ENCODE data around the gene ZMIZ1. TPM values are rescaled to one million over a fixed set of nuclear protein-coding genes. Genes with fewer than 3 reads are reported as not detected.
"Not testable (repeated sequence)": the region's sequence is repeated elsewhere in the genome, so short reads cannot be mapped to it uniquely, and the experiment has no call there.

Gene ZMIZ1
- total and polyA plus RNA-seq, 4 donors, result 18.3 to 80.2 (median 42.6) TPM

DNA sequence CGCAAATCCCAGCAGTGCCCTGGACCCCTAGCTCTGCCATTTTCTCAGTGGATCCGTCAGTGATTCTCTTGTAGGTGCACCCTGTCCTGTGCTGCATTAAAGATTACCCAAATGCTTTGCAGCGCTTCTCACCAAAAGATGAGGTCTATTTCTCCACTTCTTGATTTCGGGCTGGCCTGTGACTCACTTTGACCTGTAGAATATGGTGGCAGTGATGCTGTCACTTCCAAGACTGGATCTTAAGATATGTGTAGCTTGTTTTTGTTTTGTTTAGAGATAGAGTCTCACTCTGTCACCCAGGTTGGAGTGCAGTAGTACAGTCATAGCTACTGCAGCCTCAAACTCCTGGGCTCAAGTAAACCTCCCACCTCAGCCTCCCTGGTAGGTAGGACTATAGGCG, 37.0 kb upstream of the ZMIZ1 start:
- Histone ChIP-seq H3K4me3 (no peak overlapping the region), H3K9ac (ENCODE audit: insufficient read depth in 1 of 2, low read length in 2 of 2) (no peak overlapping the region), H3K36me3 (ENCODE audit: control insufficient read depth in 4 of 4, insufficient read depth in 4 of 4, low read length in 4 of 4) (no peaks in the 10 kb centered on the region), H3K4me1 (ENCODE audit: control insufficient read depth in 5 of 5, insufficient read depth in 5 of 5, low read length in 5 of 5) (peaks cover 0 to 4% (median 0%) of the 10 kb centered on the region in 5 donors), H3K27ac (ENCODE audit: low read depth in 1 of 2, low read length in 1 of 2) (no peak overlapping the region), H3K27me3 (ENCODE audit: control insufficient read depth in 3 of 3, insufficient read depth in 3 of 3, low read length in 2 of 3) (no peaks in the 10 kb centered on the region), H3K9me3 (ENCODE audit: control insufficient read depth in 4 of 4, insufficient read depth in 3 of 4, low read length in 3 of 4) (no peaks in the 10 kb centered on the region)
- 98% methylated on average over 5 of the region's 5 CpGs for WGBS, 2 donors
- ATAC-seq (ENCODE audit: insufficient read depth, low FRiP score), result no peak
- TF ChIP-seq, protein P1, sequence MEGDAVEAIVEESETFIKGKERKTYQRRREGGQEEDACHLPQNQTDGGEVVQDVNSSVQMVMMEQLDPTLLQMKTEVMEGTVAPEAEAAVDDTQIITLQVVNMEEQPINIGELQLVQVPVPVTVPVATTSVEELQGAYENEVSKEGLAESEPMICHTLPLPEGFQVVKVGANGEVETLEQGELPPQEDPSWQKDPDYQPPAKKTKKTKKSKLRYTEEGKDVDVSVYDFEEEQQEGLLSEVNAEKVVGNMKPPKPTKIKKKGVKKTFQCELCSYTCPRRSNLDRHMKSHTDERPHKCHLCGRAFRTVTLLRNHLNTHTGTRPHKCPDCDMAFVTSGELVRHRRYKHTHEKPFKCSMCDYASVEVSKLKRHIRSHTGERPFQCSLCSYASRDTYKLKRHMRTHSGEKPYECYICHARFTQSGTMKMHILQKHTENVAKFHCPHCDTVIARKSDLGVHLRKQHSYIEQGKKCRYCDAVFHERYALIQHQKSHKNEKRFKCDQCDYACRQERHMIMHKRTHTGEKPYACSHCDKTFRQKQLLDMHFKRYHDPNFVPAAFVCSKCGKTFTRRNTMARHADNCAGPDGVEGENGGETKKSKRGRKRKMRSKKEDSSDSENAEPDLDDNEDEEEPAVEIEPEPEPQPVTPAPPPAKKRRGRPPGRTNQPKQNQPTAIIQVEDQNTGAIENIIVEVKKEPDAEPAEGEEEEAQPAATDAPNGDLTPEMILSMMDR (IDR thresholded peaks at IDR 0.05; ENCODE audit: control extremely low read depth, extremely low read depth), result no peak
- no peak for DNase-seq

DNA sequence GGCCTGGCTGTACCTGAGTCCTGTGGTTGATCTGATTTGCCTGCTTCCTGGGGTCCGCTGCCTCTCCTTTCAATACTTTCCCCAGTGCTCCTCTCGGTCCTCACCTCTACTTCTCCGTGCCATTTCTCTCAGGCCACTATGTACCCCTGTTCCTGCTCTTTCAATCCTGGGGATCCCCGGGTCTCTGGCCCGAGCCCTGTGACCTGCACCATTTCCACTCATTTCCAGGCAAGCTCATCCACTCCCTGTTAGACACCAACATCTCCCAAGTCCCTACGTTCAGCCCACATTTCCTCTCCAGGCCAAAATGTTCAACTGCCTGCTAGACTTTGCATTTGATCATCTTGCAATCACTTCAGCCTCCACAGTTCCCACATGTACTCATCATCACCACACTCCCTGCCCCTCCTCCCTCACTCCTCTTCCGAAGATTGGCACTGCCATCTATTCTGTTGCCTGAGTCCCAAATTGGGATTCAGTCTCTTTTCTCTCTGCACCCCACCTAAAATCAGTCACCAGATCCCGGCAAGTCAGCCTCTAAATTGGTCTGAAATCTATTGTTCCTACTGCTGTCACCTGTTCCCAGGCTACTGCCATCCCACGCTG, 34.4 kb upstream of the ZMIZ1 start:
- TF ChIP-seq, protein P1 (IDR thresholded peaks at IDR 0.05; ENCODE audit: control extremely low read depth, extremely low read depth), result no peak
- H3K36me3 ChIP-seq (ENCODE audit: control insufficient read depth in 4 of 4, insufficient read depth in 4 of 4, low read length in 4 of 4), result no peaks in the 10 kb centered on the region
- DNase-seq (peak in 1 of 3 donors; percentile 7), ATAC-seq (ENCODE audit: insufficient read depth, low FRiP score) (no peak)
- peaks cover 0 to 2% (median 0%) of the 10 kb centered on the region in 4 donors for H3K9me3 ChIP-seq (ENCODE audit: control insufficient read depth in 4 of 4, insufficient read depth in 3 of 4, low read length in 3 of 4)
- H3K9ac ChIP-seq (ENCODE audit: insufficient read depth in 1 of 2, low read length in 2 of 2), result no peak overlapping the region
- H3K4me1 ChIP-seq (ENCODE audit: control insufficient read depth in 5 of 5, insufficient read depth in 5 of 5, low read length in 5 of 5), result peaks cover 0 to 10% (median 0%) of the 10 kb centered on the region in 5 donors
- H3K27ac ChIP-seq (ENCODE audit: low read depth in 1 of 2, low read length in 1 of 2), result no peak overlapping the region
- no peak overlapping the region for H3K4me3 ChIP-seq
- 93 to 96% methylated on average over 9 of the region's 9 CpGs for WGBS, 2 donors
- no peaks in the 10 kb centered on the region for H3K27me3 ChIP-seq (ENCODE audit: control insufficient read depth in 3 of 3, insufficient read depth in 3 of 3, low read length in 2 of 3)

DNA sequence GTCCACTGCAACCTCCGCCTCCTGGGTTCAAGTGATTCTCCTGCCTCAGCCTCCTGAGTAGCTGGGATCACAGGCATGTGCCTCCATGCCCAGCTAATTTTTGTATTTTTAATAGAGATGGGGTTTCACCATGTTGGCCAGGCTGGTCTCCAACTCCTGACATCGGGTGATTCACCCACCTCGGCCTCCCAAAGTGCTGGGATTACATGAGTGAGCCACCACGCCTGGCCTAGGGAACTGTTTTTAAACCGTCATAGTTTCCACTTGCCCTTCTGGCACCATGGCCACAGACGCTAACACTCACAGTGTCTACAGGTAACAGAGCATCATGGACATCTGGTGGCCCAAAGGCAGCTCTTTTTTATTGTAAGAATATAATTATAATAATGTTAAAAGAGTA, 32.4 kb upstream of the ZMIZ1 start:
- not testable (repeated sequence) for DNase-seq; ATAC-seq (ENCODE audit: insufficient read depth, low FRiP score); H3K9me3 ChIP-seq (ENCODE audit: control insufficient read depth in 4 of 4, insufficient read depth in 3 of 4, low read length in 3 of 4); H3K9ac ChIP-seq (ENCODE audit: insufficient read depth in 1 of 2, low read length in 2 of 2); H3K36me3 ChIP-seq (ENCODE audit: control insufficient read depth in 4 of 4, insufficient read depth in 4 of 4, low read length in 4 of 4); H3K27ac ChIP-seq (ENCODE audit: low read depth in 1 of 2, low read length in 1 of 2); H3K4me3 ChIP-seq; H3K27me3 ChIP-seq (ENCODE audit: control insufficient read depth in 3 of 3, insufficient read depth in 3 of 3, low read length in 2 of 3)
- peaks cover 0 to 10% (median 0%) of the 10 kb centered on the region in 5 donors for H3K4me1 ChIP-seq (ENCODE audit: control insufficient read depth in 5 of 5, insufficient read depth in 5 of 5, low read length in 5 of 5)
- WGBS, 2 donors, result 77 to 97% methylated on average over 6 of the region's 6 CpGs

DNA sequence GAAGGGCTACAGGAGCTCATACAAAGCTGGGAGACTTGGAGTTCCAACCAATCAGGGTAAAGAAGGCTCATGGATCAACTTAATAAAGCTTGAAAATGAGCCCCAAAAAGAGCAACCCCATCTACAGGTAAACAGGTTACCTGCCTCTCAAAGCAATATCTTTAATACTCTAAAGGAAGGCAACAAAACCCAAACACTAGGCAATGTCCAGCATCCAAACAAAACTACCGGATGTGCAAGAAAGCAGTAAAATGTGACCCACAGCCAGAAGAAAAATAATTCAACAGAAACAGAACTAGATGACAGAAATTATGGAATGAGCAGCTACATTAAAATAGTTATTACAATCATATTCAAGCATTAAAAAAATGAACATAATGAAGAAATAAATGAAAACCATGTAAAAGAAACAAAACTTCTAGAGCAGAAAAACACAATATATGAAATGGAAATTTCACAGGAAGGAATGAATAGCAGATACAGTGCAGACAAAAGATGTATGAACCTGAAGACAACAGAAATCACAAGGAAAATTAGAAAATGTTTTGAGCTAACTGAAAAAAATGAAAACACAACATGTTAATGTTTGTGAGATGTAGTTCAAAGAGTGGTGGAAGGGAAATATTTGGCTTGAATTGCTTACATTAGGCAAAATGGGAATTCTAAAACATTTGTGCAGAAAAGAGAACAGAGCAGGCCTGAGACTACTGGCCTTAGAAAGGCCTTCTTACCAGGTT, 30.5 kb upstream of the ZMIZ1 start:
- Histone ChIP-seq H3K4me1 (ENCODE audit: control insufficient read depth in 5 of 5, insufficient read depth in 5 of 5, low read length in 5 of 5) (peaks cover 0 to 10% (median 0%) of the 10 kb centered on the region in 5 donors), H3K9ac (ENCODE audit: insufficient read depth in 1 of 2, low read length in 2 of 2) (no peak overlapping the region), H3K27ac (ENCODE audit: low read depth in 1 of 2, low read length in 1 of 2) (no peak overlapping the region), H3K27me3 (ENCODE audit: control insufficient read depth in 3 of 3, insufficient read depth in 3 of 3, low read length in 2 of 3) (no peaks in the 10 kb centered on the region), H3K4me3 (no peak overlapping the region), H3K9me3 (ENCODE audit: control insufficient read depth in 4 of 4, insufficient read depth in 3 of 4, low read length in 3 of 4) (peaks cover 0 to 2% (median 0%) of the 10 kb centered on the region in 4 donors), H3K36me3 (ENCODE audit: control insufficient read depth in 4 of 4, insufficient read depth in 4 of 4, low read length in 4 of 4) (no peaks in the 10 kb centered on the region)
- WGBS, 2 donors, result 94 to 97% methylated on average over 1 of the region's 1 CpG
- TF ChIP-seq, protein P1 (IDR thresholded peaks at IDR 0.05; ENCODE audit: control extremely low read depth, extremely low read depth), result no peak
- no peak for ATAC-seq (ENCODE audit: insufficient read depth, low FRiP score)
- no peak for DNase-seq

Measured in lung (tissue), 12 donors.